Neural cell (in vitro differentiated cells): ENCODE data around the gene CADPS2. TPM values are rescaled to one million over a fixed set of nuclear protein-coding genes. Genes with fewer than 3 reads are reported as not detected.

Experiments
- H2AFZ ChIP-seq: fragments of 200-600, 300-800 bp; sonication (generic), shearing (Covaris generic); 2 replicates; pipeline ENCODE4 v1.6.0; 2014; ENCODE audit warnings: low read depth, mild to moderate bottlenecking, antibody characterized with exemption, low read length, moderate library complexity
- H3F3A ChIP-seq: fragments of 200-600 bp; shearing (Covaris generic); 2 replicates; pipeline ENCODE4 v1.6.1; 2016; ENCODE audit warnings: mild to moderate bottlenecking, moderate library complexity, mixed read lengths, antibody characterized with exemption, low read length; ENCODE audit not compliant: insufficient read depth, poor library complexity, severe bottlenecking
- H3K27ac ChIP-seq: fragments of 200-600, 300-800 bp; sonication (generic), shearing (Covaris generic); 2 replicates; pipeline ENCODE4 v1.5.1; 2014; ENCODE audit warnings: mild to moderate bottlenecking, low read length, moderate library complexity
- H3K27me3 ChIP-seq: fragments of 300-800, 200-600 bp; sonication (generic), shearing (Covaris generic); 2 replicates; pipeline ENCODE4 v1.6.0; 2014; ENCODE audit warnings: mild to moderate bottlenecking, low read depth, low read length, moderate library complexity; ENCODE audit not compliant: insufficient read depth
- H3K36me3 ChIP-seq: fragments of 300-800, 200-600 bp; sonication (generic), shearing (Covaris generic); 2 replicates; pipeline ENCODE4 v1.5.1; 2014; ENCODE audit warnings: mild to moderate bottlenecking, antibody characterized with exemption, low read length, moderate library complexity; ENCODE audit not compliant: insufficient read depth
- H3K4me2 ChIP-seq: fragments of 300-800, 200-600 bp; sonication (generic), shearing (Covaris generic); 2 replicates; pipeline ENCODE4 v1.6.0; 2014; ENCODE audit warnings: mild to moderate bottlenecking, low read length
- H3K4me3 ChIP-seq: fragments of 300-800, 200-600 bp; sonication (generic), shearing (Covaris generic); 2 replicates; pipeline ENCODE4 v1.5.1; 2014; ENCODE audit warnings: mild to moderate bottlenecking, low read length, moderate library complexity
- H3K79me2 ChIP-seq: fragments of 200-600 bp; shearing (Covaris generic); replicated peaks from 2 replicates; pipeline ENCODE4 v1.6.0; 2014; ENCODE audit warnings: mild to moderate bottlenecking, low read length, moderate library complexity; ENCODE audit not compliant: insufficient read depth
- H3K9ac ChIP-seq: fragments of 300-800, 200-600 bp; sonication (generic), shearing (Covaris generic); 2 replicates; pipeline ENCODE4 v1.6.1; 2016; ENCODE audit warnings: mild to moderate bottlenecking, low read length, mixed read lengths
- H3K9me2 ChIP-seq: fragments of 200-600 bp; shearing (Covaris generic); 2 replicates; pipeline ENCODE4 v1.6.1; 2016; ENCODE audit warnings: mild to moderate bottlenecking, low read length, mixed read lengths; ENCODE audit not compliant: insufficient read depth
- H3K9me3 ChIP-seq: fragments of 200-600, 300-800 bp; sonication (generic), shearing (Covaris generic); 2 replicates; pipeline ENCODE4 v1.6.1; 2016; ENCODE audit warnings: mild to moderate bottlenecking, mixed run types, low read length, moderate library complexity, mixed read lengths
- H4K20me1 ChIP-seq: fragments of 200-600 bp; shearing (Covaris generic); 2 replicates; pipeline ENCODE4 v1.6.1; 2016; ENCODE audit warnings: mild to moderate bottlenecking, mixed run types; ENCODE audit not compliant: insufficient read depth
- EP300 ChIP-seq: fragments of 450-650 bp; conservative IDR thresholded peaks from 2 replicates; pipeline ENCODE4 v1.6.1; 2014; ENCODE audit warnings: antibody characterized with exemption, mild to moderate bottlenecking, moderate library complexity; ENCODE audit not compliant: poor library complexity, severe bottlenecking
- EZH2 ChIP-seq: fragments of 200-600, 300-800 bp; shearing (Covaris generic), sonication (generic); IDR thresholded peaks from 2 replicates; pipeline ENCODE4 v1.6.1; 2014; ENCODE audit warnings: antibody characterized with exemption, low read length, borderline replicate concordance, mild to moderate bottlenecking; ENCODE audit not compliant: insufficient read depth, poor library complexity, severe bottlenecking
- MXI1 ChIP-seq: fragments of 450-650 bp; conservative IDR thresholded peaks from 2 replicates; pipeline ENCODE4 v1.6.1; 2014; ENCODE audit warnings: antibody characterized with exemption, mild to moderate bottlenecking; ENCODE audit not compliant: poor library complexity, severe bottlenecking
- POLR2AphosphoS5 ChIP-seq: IDR thresholded peaks from 2 replicates; pipeline ENCODE4 v1.6.1; 2012
- RAD21 ChIP-seq: fragments of 450-650 bp; conservative IDR thresholded peaks from 2 replicates; pipeline ENCODE4 v1.6.1; 2014; ENCODE audit warnings: antibody characterized with exemption, mild to moderate bottlenecking, moderate library complexity
- REST ChIP-seq: IDR thresholded peaks from 2 replicates; pipeline ENCODE4 v1.6.1; 2012; ENCODE audit warnings: borderline replicate concordance
- SMC3 ChIP-seq: fragments of 450-650 bp; conservative IDR thresholded peaks from 2 replicates; pipeline ENCODE4 v1.6.1; 2014; ENCODE audit warnings: antibody characterized with exemption, mild to moderate bottlenecking, moderate library complexity; ENCODE audit not compliant: poor library complexity
- TAF1 ChIP-seq: IDR thresholded peaks from 2 replicates; pipeline ENCODE4 v1.6.1; 2012; ENCODE audit warnings: low read depth
- polyA plus RNA-seq: library from polyadenylated mRNA; depleted of rRNA; stranded (reverse); fragments of >200 nt; gene quantifications from 2 replicates; pipeline ENCODE4 v1.2.3, GENCODE V29; 2014
- TF ChIP-seq, protein P1 (sequence below): fragments of 450-650 bp; IDR thresholded peaks from 2 replicates; pipeline ENCODE4 v1.5.1; 2014; ENCODE audit warnings: antibody characterized with exemption, mild to moderate bottlenecking, moderate library complexity; ENCODE audit not compliant: poor library complexity, severe bottlenecking

Gene CADPS2
- polyA plus RNA-seq, 1 donor from 2014 or later: 5.9 TPM

- Histone ChIP-seq H3F3A (no peaks in the 10 kb centered on the region), H3K4me3 (no peak overlapping the region), H3K9ac (no peak overlapping the region), H2AFZ (no peak overlapping the region), H3K4me2 (no peak overlapping the region), H4K20me1 (no peaks in the 10 kb centered on the region), H3K27ac (no peak overlapping the region), H3K27me3 (no peaks in the 10 kb centered on the region), H3K36me3 (no peaks in the 10 kb centered on the region), H3K79me2 (no peaks in the 10 kb centered on the region), H3K9me2 (no peaks in the 10 kb centered on the region), H3K9me3 (no peaks in the 10 kb centered on the region)
- no peak for TF ChIP-seq REST
- no peak for TF ChIP-seq EP300
- TF ChIP-seq POLR2AphosphoS5: no peak
- TF ChIP-seq, protein P1, sequence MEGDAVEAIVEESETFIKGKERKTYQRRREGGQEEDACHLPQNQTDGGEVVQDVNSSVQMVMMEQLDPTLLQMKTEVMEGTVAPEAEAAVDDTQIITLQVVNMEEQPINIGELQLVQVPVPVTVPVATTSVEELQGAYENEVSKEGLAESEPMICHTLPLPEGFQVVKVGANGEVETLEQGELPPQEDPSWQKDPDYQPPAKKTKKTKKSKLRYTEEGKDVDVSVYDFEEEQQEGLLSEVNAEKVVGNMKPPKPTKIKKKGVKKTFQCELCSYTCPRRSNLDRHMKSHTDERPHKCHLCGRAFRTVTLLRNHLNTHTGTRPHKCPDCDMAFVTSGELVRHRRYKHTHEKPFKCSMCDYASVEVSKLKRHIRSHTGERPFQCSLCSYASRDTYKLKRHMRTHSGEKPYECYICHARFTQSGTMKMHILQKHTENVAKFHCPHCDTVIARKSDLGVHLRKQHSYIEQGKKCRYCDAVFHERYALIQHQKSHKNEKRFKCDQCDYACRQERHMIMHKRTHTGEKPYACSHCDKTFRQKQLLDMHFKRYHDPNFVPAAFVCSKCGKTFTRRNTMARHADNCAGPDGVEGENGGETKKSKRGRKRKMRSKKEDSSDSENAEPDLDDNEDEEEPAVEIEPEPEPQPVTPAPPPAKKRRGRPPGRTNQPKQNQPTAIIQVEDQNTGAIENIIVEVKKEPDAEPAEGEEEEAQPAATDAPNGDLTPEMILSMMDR: no peak
- no peak for TF ChIP-seq EZH2
- TF ChIP-seq MXI1: no peak
- no peak for TF ChIP-seq TAF1
- no peak for TF ChIP-seq SMC3
- no peak for TF ChIP-seq RAD21
Observed at GRCh38 chr7:122663733-122664132, 222.5 kb downstream of the CADPS2 start.

GRCh38 chr7:122658856-122659255 is 227.4 kb downstream of the CADPS2 start:
- Histone ChIP-seq H3K79me2 (no peaks in the 10 kb centered on the region), H3K27ac (no peak overlapping the region), H3K27me3 (no peaks in the 10 kb centered on the region)

More at GRCh38 chr7:122658856-122659255, 227.4 kb downstream of the CADPS2 start:
- no peak overlapping the region for H3K4me2 ChIP-seq
- no peak for TF ChIP-seq REST
- no peak overlapping the region for H3K4me3 ChIP-seq
- H3K9ac ChIP-seq: no peak overlapping the region
- H3K9me3 ChIP-seq: no peaks in the 10 kb centered on the region
- no peaks in the 10 kb centered on the region for H3K9me2 ChIP-seq
- H4K20me1 ChIP-seq: no peaks in the 10 kb centered on the region
- H3F3A ChIP-seq: no peaks in the 10 kb centered on the region
- no peaks in the 10 kb centered on the region for H3K36me3 ChIP-seq
- no peak overlapping the region for H2AFZ ChIP-seq
